K562 (cell line): ENCODE results near the gene RNF166. TPM values are rescaled to one million over a fixed set of nuclear protein-coding genes. Genes with fewer than 3 reads are reported as not detected.

ENCODE experiments used
- BCOR ChIP-seq: fragments of 450-650 bp; IDR thresholded peaks from 2 replicates; pipeline ENCODE4 v1.6.1; 2016
- GTF2A2 ChIP-seq: IDR thresholded peaks from 2 replicates; pipeline ENCODE4 v1.6.1; 2016; ENCODE audit warnings: mild to moderate bottlenecking, missing genetic modification characterization, missing compliant biosample characterization
- HDAC1 ChIP-seq, 2 experiments: fragments of 450-650 bp; IDR thresholded peaks; 2 replicates each; pipeline ENCODE4 v1.6.1; 2016 to 2017; ENCODE audit warnings: inconsistent platforms in 1 of 2, mild to moderate bottlenecking in 1 of 2, moderate library complexity in 1 of 2
- JUND ChIP-seq, 2 experiments: IDR thresholded peaks; 2 replicates in 1 of 2; 3 replicates in 1 of 2; pipeline ENCODE4 v1.6.1; 2011; ENCODE audit warnings: borderline replicate concordance in 2 of 2, low read depth in 2 of 2, low read length in 2 of 2, improper control_type of control experiment in 1 of 2, missing biosample characterization in 1 of 2, missing genetic modification characterization in 1 of 2, missing genetic modification reagents in 1 of 2
- KAT8 ChIP-seq: fragments of 450-650 bp; IDR thresholded peaks from 2 replicates; pipeline ENCODE4 v1.6.1; 2016; ENCODE audit warnings: low read depth, mild to moderate bottlenecking
- KLF10 ChIP-seq: fragments of 250-450 bp; sonication (Bioruptor Pico); IDR thresholded peaks from 2 replicates; pipeline ENCODE4 v1.6.1; 2021; ENCODE audit warnings: matching md5 sums
- KLF13 ChIP-seq: fragments of 450-650 bp; IDR thresholded peaks from 2 replicates; pipeline ENCODE4 v1.6.1; 2016; ENCODE audit warnings: missing genetic modification characterization, low read depth, mild to moderate bottlenecking, missing compliant biosample characterization, moderate library complexity, borderline replicate concordance
- NELFE ChIP-seq: IDR thresholded peaks from 2 replicates; pipeline ENCODE4 v1.6.1; 2011; ENCODE audit warnings: mild to moderate bottlenecking; ENCODE audit not compliant: insufficient read depth, insufficient read length
- RAD51 ChIP-seq: fragments of 450-650 bp; IDR thresholded peaks from 2 replicates; pipeline ENCODE4 v1.7.1; 2016; ENCODE audit warnings: low read depth, mild to moderate bottlenecking, borderline replicate concordance
- RBM14 ChIP-seq: fragments of 200-400 bp; formaldehyde crosslinking; IDR thresholded peaks from 2 replicates; pipeline ENCODE4 v1.6.1; 2018; ENCODE audit warnings: low read depth, mild to moderate bottlenecking, low read length, moderate library complexity, borderline replicate concordance; ENCODE audit not compliant: insufficient read depth
- RCOR1 ChIP-seq, 2 experiments: IDR thresholded peaks; 2 replicates each; pipeline ENCODE4 v1.6.1; 2012; ENCODE audit warnings: low read depth in 2 of 2, low read length in 2 of 2, borderline replicate concordance in 1 of 2, improper control_type of control experiment in 1 of 2
- SETDB1 ChIP-seq: IDR thresholded peaks from one replicate; pipeline ENCODE4 v1.6.1; 2012; ENCODE audit warnings: low read length, control low read depth, inconsistent platforms
- SMC3 ChIP-seq: conservative IDR thresholded peaks from 2 replicates; pipeline ENCODE4 v1.6.1; 2011; ENCODE audit warnings: low read depth, low read length, improper control_type of control experiment; ENCODE audit not compliant: insufficient read depth
- STAT5B ChIP-seq: fragments of 250-450 bp; sonication (Bioruptor Pico); IDR thresholded peaks from 2 replicates; pipeline ENCODE4 v1.8.0; 2021; ENCODE audit warnings: mild to moderate bottlenecking, inconsistent platforms
- TBL1XR1 ChIP-seq, 2 experiments: IDR thresholded peaks; 2 replicates each; pipeline ENCODE4 v1.6.1; 2012; ENCODE audit warnings: improper control_type of control experiment in 2 of 2, low read length in 2 of 2, mild to moderate bottlenecking in 1 of 2
- XRCC3 ChIP-seq: fragments of 450-650 bp; IDR thresholded peaks from 2 replicates; pipeline ENCODE4 v1.6.1; 2017; ENCODE audit warnings: mild to moderate bottlenecking, moderate library complexity
- ZNF143 ChIP-seq: sonication (generic); formaldehyde crosslinking; IDR thresholded peaks from 2 replicates; pipeline ENCODE4 v1.9.0; 2022; ENCODE audit warnings: mild to moderate bottlenecking, missing genetic modification reagents
- ZNF668 ChIP-seq: fragments of 250-450 bp; sonication (Bioruptor Pico); IDR thresholded peaks from 2 replicates; pipeline ENCODE4 v1.8.0; 2022; ENCODE audit warnings: mild to moderate bottlenecking, inconsistent platforms
- polyA plus RNA-seq, 8 experiments: library from polyadenylated mRNA; depleted of rRNA in 4 of 8; stranded (reverse) in 5 of 8; unstranded in 3 of 8; fragments of >200 nt; fragmentation: Nextera tagmentation in 2 of 8; fragmentation: Illumina TruSeq in 1 of 8; extraction: Ambion mirVana in 2 of 8; extraction: Trizol in 1 of 8; gene quantifications; 2 replicates each; pipeline versions ENCODE4 v1.2.1 to v1.2.3, GENCODE V29; 2011 to 2014; ENCODE audit warnings: inconsistent platforms in 1 of 8, missing spikeins in 1 of 8
- total RNA-seq, 7 experiments: library from RNA; depleted of rRNA in 6 of 7; stranded (reverse); fragments of >200 nt in 6 of 7; fragmentation: Illumina TruSeq in 2 of 7; extraction: Trizol in 2 of 7; gene quantifications; 2 replicates each; pipeline versions ENCODE4 v1.2.1 to v1.2.3, GENCODE V29; 2011 to 2021; ENCODE audit warnings: low replicate concordance in 1 of 7
- TF ChIP-seq, protein P1 (sequence below): fragments of 250-450 bp; sonication (Bioruptor Pico); IDR thresholded peaks from 2 replicates; pipeline ENCODE4 v1.4.0; 2020; ENCODE audit warnings: mild to moderate bottlenecking, moderate library complexity
- TF ChIP-seq, protein P2 (sequence below): fragments of 250-450 bp; sonication (Bioruptor Pico); IDR thresholded peaks from 2 replicates; pipeline ENCODE4 v1.5.0; 2020; ENCODE audit warnings: mild to moderate bottlenecking
- TF ChIP-seq, protein P3 (sequence below): fragments of 250-450 bp; sonication (Bioruptor Pico); IDR thresholded peaks from 2 replicates; pipeline ENCODE4 v1.9.0; 2021; ENCODE audit warnings: mild to moderate bottlenecking, inconsistent platforms

Gene RNF166
- total and polyA plus RNA-seq, 9 of the 15 experiments (the other 6 are each of a cell fraction or from before 2014, with no cell fraction given) = 0.56 to 60.3 (median 19.5) TPM

DNA sequence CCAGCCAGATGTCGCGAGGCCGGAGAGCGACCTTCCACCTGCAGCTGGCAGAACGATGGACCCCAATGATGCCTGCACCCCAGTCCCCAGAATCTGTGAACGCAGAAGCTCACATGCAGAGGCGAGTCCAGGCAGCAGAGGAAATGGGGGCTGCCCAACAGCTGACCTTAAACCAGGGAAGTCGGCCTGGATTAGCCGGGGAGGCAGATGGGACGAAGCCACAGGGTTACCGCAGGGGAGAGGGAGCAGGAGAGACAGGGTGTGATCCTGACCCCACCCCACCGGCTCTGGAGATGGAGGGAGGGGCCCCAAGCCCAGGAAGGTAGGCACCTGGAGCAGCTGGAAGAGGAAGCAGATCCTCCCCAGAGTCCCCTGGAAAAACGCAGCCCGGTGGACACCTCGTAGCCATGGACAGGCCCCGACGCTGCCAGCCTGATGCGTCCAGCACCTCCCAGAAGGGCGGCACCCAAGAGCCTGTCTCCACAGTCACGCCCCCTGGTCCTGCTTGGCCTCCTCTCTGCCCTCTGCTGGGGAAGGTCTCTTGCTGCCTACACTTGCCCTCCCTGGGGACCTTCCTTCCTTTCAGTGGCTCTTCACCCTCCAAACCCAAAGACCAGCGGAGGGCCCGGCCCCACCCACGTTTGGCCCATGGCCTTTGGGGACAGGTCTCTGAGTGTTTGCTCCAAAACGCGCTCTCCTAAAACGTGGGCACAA lies 41.5 kb upstream of the RNF166 start (continued):
- TF ChIP-seq, protein P1, sequence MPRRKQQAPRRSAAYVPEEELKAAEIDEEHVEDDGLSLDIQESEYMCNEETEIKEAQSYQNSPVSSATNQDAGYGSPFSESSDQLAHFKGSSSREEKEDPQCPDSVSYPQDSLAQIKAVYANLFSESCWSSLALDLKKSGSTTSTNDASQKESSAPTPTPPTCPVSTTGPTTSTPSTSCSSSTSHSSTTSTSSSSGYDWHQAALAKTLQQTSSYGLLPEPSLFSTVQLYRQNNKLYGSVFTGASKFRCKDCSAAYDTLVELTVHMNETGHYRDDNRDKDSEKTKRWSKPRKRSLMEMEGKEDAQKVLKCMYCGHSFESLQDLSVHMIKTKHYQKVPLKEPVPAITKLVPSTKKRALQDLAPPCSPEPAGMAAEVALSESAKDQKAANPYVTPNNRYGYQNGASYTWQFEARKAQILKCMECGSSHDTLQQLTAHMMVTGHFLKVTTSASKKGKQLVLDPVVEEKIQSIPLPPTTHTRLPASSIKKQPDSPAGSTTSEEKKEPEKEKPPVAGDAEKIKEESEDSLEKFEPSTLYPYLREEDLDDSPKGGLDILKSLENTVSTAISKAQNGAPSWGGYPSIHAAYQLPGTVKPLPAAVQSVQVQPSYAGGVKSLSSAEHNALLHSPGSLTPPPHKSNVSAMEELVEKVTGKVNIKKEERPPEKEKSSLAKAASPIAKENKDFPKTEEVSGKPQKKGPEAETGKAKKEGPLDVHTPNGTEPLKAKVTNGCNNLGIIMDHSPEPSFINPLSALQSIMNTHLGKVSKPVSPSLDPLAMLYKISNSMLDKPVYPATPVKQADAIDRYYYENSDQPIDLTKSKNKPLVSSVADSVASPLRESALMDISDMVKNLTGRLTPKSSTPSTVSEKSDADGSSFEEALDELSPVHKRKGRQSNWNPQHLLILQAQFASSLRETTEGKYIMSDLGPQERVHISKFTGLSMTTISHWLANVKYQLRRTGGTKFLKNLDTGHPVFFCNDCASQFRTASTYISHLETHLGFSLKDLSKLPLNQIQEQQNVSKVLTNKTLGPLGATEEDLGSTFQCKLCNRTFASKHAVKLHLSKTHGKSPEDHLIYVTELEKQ = no peak
- TF ChIP-seq, protein P2, sequence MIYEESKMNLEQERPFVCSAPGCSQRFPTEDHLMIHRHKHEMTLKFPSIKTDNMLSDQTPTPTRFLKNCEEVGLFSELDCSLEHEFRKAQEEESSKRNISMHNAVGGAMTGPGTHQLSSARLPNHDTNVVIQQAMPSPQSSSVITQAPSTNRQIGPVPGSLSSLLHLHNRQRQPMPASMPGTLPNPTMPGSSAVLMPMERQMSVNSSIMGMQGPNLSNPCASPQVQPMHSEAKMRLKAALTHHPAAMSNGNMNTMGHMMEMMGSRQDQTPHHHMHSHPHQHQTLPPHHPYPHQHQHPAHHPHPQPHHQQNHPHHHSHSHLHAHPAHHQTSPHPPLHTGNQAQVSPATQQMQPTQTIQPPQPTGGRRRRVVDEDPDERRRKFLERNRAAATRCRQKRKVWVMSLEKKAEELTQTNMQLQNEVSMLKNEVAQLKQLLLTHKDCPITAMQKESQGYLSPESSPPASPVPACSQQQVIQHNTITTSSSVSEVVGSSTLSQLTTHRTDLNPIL = no peak
- TF ChIP-seq KAT8 (no peak), KLF13 (tag) (peak; percentile 87; the same call in 1 of the 2 replicates), RCOR1 (IDR thresholded peaks at IDR 0.05; ENCODE audit: borderline replicate concordance in 1 of 2, low read depth in 2 of 2, low read length in 2 of 2) (0 out of 4 replicates have a peak, but pooled peaks of 1 of the 2 experiments have one; percentile 51), XRCC3 (no peak), ZNF143 (CRISPR knock-in tag) (no peak), ZNF668 (no peak), GTF2A2 (tag) (no peak), RAD51 (no peak), BCOR (no peak), SMC3 (0 out of 2 replicates have a peak, but pooled peaks have one; percentile 35), NELFE (no peak), SETDB1 (no peak), KLF10 (CRISPR knock-in tag) (no peak), JUND (IDR thresholded peaks at IDR 0.05; ENCODE audit: borderline replicate concordance, low read depth, low read length) (no peak), JUND (tag; IDR thresholded peaks at IDR 0.05; ENCODE audit: borderline replicate concordance, low read depth, low read length) (no peak; the same call in 2 of the 3 replicates), TBL1XR1 (IDR thresholded peaks at IDR 0.05; ENCODE audit: low read length in 2 of 2) (no peak), RBM14 (no peak), STAT5B (no peak), HDAC1 (IDR thresholded peaks at IDR 0.05) (peak in 1 of 2 experiments; percentile 33; a peak in 1 of 4 replicates)
- TF ChIP-seq, protein P3, sequence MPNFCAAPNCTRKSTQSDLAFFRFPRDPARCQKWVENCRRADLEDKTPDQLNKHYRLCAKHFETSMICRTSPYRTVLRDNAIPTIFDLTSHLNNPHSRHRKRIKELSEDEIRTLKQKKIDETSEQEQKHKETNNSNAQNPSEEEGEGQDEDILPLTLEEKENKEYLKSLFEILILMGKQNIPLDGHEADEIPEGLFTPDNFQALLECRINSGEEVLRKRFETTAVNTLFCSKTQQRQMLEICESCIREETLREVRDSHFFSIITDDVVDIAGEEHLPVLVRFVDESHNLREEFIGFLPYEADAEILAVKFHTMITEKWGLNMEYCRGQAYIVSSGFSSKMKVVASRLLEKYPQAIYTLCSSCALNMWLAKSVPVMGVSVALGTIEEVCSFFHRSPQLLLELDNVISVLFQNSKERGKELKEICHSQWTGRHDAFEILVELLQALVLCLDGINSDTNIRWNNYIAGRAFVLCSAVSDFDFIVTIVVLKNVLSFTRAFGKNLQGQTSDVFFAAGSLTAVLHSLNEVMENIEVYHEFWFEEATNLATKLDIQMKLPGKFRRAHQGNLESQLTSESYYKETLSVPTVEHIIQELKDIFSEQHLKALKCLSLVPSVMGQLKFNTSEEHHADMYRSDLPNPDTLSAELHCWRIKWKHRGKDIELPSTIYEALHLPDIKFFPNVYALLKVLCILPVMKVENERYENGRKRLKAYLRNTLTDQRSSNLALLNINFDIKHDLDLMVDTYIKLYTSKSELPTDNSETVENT (CRISPR knock-in tag) = no peak
